Neural cell (in vitro differentiated cells): ENCODE results near the gene FRMD4B.

ENCODE experiments used
- EZH2 ChIP-seq: fragments of 200-600, 300-800 bp; shearing (Covaris generic), sonication (generic); IDR thresholded peaks from 2 replicates; pipeline ENCODE4 v1.6.1; 2014; ENCODE audit warnings: antibody characterized with exemption, low read length, borderline replicate concordance, mild to moderate bottlenecking; ENCODE audit not compliant: insufficient read depth, poor library complexity, severe bottlenecking
- MXI1 ChIP-seq: fragments of 450-650 bp; conservative IDR thresholded peaks from 2 replicates; pipeline ENCODE4 v1.6.1; 2014; ENCODE audit warnings: antibody characterized with exemption, mild to moderate bottlenecking; ENCODE audit not compliant: poor library complexity, severe bottlenecking
- RAD21 ChIP-seq: fragments of 450-650 bp; conservative IDR thresholded peaks from 2 replicates; pipeline ENCODE4 v1.6.1; 2014; ENCODE audit warnings: antibody characterized with exemption, mild to moderate bottlenecking, moderate library complexity
- TF ChIP-seq, protein P1 (sequence below): fragments of 450-650 bp; IDR thresholded peaks from 2 replicates; pipeline ENCODE4 v1.5.1; 2014; ENCODE audit warnings: antibody characterized with exemption, mild to moderate bottlenecking, moderate library complexity; ENCODE audit not compliant: poor library complexity, severe bottlenecking

GRCh38 chr3:69126216-69126615 is 259.7 kb downstream of the FRMD4B start:
- TF ChIP-seq, protein P1, sequence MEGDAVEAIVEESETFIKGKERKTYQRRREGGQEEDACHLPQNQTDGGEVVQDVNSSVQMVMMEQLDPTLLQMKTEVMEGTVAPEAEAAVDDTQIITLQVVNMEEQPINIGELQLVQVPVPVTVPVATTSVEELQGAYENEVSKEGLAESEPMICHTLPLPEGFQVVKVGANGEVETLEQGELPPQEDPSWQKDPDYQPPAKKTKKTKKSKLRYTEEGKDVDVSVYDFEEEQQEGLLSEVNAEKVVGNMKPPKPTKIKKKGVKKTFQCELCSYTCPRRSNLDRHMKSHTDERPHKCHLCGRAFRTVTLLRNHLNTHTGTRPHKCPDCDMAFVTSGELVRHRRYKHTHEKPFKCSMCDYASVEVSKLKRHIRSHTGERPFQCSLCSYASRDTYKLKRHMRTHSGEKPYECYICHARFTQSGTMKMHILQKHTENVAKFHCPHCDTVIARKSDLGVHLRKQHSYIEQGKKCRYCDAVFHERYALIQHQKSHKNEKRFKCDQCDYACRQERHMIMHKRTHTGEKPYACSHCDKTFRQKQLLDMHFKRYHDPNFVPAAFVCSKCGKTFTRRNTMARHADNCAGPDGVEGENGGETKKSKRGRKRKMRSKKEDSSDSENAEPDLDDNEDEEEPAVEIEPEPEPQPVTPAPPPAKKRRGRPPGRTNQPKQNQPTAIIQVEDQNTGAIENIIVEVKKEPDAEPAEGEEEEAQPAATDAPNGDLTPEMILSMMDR = no peak
- TF ChIP-seq RAD21 = no peak
- TF ChIP-seq EZH2 = no peak
- TF ChIP-seq MXI1 = no peak
